Stimulated activated CD8-positive, alpha-beta memory T cell treated with anti-CD3 and anti-CD28 coated beads, Interleukin-2, amount 100 ng/mL, for 48 hours (primary cell): ENCODE data around the gene PPIF.

Experiments
- DNase-seq, 2 donors: peaks; one replicate each; pipeline ENCODE4 v3.0.0-alpha.2; 2020; ENCODE audit warnings: low read depth in 2 of 2

PPIF gene

DNA sequence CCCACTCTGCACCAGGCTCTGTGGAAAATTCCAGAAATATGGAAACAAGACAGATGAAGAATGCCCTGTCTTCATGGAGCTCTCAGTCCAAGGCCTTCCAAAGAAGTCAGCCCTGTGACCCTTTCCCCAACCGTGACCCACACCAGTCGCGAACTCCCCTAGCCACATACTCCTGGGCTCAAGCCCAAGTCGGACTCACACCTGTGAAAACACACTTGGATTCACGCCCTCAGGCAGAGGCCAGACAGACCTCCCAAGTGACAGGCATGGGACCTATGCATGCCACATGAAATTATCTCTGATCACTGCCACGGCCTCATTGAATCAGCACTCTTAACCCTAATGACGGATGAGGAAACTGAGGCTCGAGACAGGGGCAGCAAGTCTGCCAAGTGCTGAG lies 55.7 kb downstream of the PPIF start:
- DNase-seq = no peak

- DNase-seq = no peak
Observed at GRCh38 chr10:79403441-79404230, 56.4 kb downstream of the PPIF start.

GRCh38 chr10:79404231-79404609 lies 57.0 kb downstream of the PPIF start:
- no peak for DNase-seq

DNA sequence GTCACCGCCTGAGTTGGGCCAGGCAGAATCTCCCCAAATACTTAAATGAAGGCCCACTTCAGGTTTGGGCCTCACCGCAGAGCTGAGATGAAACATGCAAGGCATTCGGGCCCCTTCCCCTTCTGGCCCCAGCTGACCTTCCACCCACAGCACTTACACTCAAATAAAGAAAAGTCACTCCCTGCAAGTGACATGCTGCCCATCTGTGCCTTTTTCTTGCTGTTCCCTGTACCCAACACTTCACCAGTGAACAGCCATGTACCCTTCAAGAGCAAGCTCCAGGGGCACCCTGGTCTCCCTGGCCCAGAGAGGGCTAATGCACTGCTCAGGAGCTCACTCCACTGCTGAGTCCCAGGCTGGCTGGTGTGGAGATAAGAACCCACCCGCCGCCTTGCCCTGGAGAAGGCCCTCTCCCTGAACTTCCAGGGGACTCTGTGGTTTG lies 57.4 kb downstream of the PPIF start:
- DNase-seq = no peak
